GM12864 (cell line): ENCODE data around the gene ZNF770.
"Not testable (repeated sequence)": the region's sequence is repeated elsewhere in the genome, so short reads cannot be mapped to it uniquely, and the experiment has no call there.

Experiments
- DNase-seq: peaks from one replicate; pipeline ENCODE4 v3.0.0-alpha.2; 2011; ENCODE audit warnings: low read depth
- H3K4me3 ChIP-seq: 2 replicates; pipeline ENCODE4 v1.5.1; 2011; ENCODE audit warnings: mild to moderate bottlenecking, low read depth, low read length, control low read depth
- TF ChIP-seq, protein P1 (sequence below): IDR thresholded peaks from 2 replicates; pipeline ENCODE4 v1.5.1; 2011; ENCODE audit warnings: low read depth, mild to moderate bottlenecking, moderate library complexity, low read length, control low read depth, inconsistent platforms; ENCODE audit errors: missing control alignments

ZNF770 gene

DNA sequence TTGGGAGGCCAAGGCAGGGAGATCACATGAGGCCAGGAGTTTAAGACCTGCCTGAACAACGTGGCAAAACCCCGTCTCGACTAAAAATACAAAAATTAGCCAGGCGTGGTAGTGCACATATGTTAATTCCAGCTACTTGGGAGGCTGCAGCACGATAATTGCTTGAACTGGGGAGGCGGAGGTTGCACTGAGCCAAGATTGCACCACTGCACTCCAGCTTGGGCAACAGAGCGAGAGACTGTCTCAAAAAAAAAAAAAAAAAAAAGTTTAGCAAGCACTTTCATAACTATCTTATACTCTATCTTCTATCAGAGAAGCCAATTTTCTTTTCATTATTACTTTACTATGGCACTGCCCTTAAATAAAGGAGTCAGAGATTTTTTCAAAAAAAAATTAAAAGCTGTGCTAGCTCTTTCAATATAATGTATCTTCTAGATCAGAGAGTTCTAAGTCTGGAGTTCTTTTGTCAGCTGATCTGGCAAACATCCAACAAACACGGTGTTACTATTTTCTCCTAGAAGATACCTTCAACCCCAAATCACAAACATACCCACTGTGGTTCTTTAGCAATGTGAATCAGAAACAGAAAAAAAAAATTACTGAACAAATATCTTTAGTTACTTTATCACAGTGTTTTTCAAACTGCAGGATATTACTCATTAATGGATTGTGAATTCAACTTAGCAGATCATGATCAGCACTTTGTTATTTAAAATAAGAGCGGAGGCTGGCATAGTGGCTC lies 3.0 kb downstream of the ZNF770 start:
- TF ChIP-seq, protein P1, sequence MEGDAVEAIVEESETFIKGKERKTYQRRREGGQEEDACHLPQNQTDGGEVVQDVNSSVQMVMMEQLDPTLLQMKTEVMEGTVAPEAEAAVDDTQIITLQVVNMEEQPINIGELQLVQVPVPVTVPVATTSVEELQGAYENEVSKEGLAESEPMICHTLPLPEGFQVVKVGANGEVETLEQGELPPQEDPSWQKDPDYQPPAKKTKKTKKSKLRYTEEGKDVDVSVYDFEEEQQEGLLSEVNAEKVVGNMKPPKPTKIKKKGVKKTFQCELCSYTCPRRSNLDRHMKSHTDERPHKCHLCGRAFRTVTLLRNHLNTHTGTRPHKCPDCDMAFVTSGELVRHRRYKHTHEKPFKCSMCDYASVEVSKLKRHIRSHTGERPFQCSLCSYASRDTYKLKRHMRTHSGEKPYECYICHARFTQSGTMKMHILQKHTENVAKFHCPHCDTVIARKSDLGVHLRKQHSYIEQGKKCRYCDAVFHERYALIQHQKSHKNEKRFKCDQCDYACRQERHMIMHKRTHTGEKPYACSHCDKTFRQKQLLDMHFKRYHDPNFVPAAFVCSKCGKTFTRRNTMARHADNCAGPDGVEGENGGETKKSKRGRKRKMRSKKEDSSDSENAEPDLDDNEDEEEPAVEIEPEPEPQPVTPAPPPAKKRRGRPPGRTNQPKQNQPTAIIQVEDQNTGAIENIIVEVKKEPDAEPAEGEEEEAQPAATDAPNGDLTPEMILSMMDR = no peak
- no peak for DNase-seq
- no peak overlapping the region; the same call in 1 of the 2 replicates for H3K4me3 ChIP-seq

DNA sequence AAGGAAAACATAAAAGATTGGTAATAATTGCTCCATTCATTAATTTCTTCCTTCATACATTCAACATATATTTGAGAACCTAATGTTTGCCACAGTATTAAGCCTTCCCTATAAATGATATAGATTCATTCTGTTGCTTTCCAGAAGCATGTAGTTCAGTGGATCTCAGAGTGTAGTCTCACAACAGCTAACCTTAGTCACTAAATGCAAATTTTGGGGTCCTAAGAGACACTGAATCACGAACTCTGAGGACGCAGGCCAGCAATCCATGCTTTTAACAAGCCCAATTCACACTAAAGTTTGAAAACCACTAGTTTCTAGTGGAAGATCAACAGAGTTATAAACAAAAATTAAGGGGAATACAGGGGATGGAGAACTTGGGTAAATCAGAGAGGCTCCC lies 11.3 kb downstream of the ZNF770 start:
- TF ChIP-seq, protein P1 = no peak
- DNase-seq = no peak
- no peak overlapping the region for H3K4me3 ChIP-seq

DNA sequence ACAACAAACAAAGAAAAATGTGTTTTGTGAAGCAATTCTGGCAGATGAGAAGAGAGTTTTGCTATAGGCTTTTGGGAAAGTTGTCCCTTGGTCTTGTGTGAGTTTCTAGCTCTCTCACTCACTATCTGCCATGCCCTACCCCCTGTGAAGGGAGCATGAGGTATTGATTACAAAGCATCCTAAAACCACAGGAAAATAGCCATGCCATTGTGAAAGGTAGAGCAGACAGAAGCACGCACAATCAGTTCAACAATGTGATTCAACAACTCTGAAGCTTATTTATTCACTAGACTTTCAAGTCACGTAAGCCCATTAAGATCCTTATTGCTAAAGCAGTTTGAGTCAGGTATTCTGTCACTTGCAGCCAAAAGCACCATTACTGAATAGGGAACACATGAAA lies 12.0 kb downstream of the ZNF770 start:
- TF ChIP-seq, protein P1 = no peak
- DNase-seq = no peak
- H3K4me3 ChIP-seq = no peak overlapping the region

DNA sequence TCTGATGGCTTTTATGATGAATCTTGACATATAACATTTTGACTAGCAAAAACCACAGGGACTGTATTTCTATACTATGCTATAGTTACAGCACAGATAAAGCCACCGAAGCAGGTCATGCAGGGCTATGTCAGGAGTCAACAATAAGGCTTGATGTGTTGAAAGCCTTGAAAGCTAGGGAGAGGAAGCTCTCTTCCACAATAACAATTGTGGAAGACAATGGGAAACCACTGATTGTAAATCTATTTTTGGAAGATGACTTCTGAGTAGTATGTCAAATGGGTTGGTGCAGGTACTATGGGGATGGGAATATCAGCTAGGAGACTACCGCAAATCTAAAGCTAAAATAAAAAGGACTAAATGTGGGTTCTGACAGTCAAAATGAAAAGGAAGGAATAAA lies 14.6 kb downstream of the ZNF770 start:
- no peak for DNase-seq
- TF ChIP-seq, protein P1 = no peak
- H3K4me3 ChIP-seq = no peak overlapping the region

DNA sequence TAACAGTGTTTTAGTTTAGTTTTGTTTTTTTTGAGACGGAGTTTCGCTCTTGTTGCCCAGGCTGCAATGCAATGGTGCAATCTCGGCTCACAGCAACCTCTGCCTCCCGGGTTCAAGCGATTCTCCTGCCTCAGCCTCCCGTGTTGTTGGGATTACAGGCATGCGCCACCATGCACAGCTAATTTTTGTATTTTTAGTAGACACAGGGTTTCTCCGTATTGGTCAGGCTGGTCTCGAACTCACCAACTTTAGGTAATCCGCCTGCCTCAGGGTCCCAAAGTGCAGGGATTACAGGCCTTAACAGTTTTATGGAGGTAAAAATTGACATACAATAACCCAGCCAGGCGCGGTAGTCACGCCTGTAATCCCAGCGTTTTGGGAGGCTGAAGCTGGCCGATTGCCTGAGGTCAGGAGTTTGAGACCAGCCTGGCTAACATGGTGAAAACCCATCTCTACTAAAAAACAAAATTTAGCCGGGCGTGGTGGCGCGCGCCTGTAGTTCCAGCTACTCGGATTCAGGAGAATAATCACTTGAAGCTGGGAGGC lies 17.9 kb downstream of the ZNF770 start:
- H3K4me3 ChIP-seq = peak overlapping the region; percentile 89
- not testable (repeated sequence) for DNase-seq

DNA sequence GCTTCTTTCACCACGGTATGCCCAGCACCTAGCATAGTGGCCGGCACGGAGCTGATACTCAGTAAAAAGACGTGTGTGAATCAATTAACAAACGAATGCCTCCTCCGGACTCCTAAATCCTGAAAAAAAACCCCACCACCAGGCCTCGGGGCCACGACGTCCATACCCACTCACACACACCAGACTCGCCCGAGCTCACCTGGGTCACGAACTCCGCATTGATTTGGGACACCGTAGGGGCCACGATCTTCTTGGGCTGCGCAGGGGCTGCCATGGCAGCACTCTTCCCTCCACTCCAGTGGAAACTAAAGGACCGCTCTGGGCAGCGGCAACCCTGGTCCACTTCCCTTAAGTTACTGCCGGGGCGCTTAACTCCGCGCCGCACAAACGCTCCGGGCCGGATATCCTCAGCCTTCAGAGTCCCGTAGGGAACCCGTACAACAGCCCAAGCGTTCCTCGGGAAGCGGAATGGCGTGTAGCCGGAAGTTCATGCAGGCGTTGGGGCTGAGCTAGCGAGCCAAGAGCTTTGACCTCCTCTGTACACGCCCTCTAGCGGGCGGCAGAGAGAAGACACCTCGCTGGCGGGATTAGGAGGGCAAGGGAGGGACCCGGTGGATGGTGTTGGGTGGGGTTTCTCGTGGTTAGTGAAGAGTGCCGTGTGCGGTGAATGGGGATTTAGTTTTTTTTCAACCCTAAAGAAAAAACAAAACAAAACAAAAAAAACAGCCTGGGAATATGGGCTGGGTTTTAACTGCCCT lies 18.6 kb downstream of the ZNF770 start, which contains the start of gene AQR:
TSS of gene AQR (minus strand) at position 403 of the 758 bp plus-strand sequence. CDS start at position 274, 129 bp downstream.
- H3K4me3 ChIP-seq = peak within 1 kb of the TSS; percentile 89
- TF ChIP-seq, protein P1 = peak; percentile 82
- peak; percentile 94 for DNase-seq

DNA sequence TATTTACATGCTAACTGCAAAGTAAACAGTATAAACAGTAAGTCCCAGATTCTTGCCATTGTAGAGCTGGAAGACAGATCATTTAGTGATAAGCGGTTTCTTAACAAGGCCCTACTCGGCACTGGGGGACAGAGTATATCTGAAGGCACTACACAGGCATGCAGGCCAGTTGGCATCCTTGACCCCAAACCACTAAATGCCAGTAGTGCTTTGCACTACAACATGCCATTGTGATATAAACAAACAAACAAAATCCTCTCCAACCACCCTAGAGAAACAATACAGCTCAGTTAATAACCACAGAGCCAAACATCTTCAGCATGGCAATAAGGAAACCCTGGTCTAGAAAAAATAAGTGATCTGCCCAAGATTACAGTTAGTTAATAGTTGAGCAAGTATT lies 23.8 kb downstream of the ZNF770 start:
- no peak overlapping the region for H3K4me3 ChIP-seq
- DNase-seq = no peak
- TF ChIP-seq, protein P1 = no peak
